Measurements from ENCODE around the gene HNRNPH2.

The HNRNPH2 gene

DNA sequence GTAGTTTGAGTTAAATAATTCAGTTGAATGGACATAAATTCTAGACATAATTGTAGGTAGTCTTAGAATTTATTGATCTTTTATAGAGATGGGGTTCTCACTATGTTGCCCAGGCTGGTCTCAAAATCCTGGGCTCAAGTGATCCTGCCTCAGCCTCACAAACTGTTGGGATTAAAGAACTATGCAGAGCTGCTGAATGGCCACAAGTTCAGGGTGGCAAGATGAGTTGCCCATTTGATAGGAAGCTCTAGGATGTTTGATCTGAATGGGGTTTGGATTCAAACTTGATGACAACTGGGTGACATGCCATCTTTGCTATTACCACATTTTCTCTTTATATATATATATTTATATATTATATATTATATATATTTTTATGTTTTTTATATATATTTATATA, 13.7 kb upstream of the HNRNPH2 start:
- TF ChIP-seq, protein P1, sequence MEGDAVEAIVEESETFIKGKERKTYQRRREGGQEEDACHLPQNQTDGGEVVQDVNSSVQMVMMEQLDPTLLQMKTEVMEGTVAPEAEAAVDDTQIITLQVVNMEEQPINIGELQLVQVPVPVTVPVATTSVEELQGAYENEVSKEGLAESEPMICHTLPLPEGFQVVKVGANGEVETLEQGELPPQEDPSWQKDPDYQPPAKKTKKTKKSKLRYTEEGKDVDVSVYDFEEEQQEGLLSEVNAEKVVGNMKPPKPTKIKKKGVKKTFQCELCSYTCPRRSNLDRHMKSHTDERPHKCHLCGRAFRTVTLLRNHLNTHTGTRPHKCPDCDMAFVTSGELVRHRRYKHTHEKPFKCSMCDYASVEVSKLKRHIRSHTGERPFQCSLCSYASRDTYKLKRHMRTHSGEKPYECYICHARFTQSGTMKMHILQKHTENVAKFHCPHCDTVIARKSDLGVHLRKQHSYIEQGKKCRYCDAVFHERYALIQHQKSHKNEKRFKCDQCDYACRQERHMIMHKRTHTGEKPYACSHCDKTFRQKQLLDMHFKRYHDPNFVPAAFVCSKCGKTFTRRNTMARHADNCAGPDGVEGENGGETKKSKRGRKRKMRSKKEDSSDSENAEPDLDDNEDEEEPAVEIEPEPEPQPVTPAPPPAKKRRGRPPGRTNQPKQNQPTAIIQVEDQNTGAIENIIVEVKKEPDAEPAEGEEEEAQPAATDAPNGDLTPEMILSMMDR (IDR thresholded peaks at IDR 0.05; ENCODE audit: borderline replicate concordance, insufficient read depth, low read depth, low read length), result no peak

DNA sequence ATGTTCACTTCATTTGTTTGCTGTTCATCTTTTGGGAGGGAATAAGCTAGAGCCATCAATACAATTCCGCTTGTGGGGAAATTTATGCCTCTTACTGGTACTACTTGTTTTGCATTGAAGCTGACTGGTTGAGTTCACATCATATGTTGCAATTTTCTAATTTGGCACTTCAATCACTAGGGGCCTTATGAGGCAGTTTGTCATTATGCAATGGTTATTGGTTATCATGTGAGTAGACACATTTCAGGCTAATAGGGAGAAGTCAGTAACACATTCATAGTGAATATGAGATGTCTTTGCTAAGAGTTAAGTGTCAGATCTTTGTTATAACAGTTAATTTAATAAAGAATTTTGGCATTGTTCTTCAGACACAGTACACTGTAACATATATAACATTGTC, 12.2 kb upstream of the HNRNPH2 start:
- no peak overlapping the region for H3K4me3 ChIP-seq (ENCODE audit: low read depth, low read length)
- TF ChIP-seq, protein P1 (IDR thresholded peaks at IDR 0.05; ENCODE audit: borderline replicate concordance, insufficient read depth, low read depth, low read length), result no peak

More for the DNA sequence above, 13.7 kb upstream of the HNRNPH2 start:
- no peak overlapping the region for H3K4me3 ChIP-seq (ENCODE audit: low read depth, low read length)

DNA sequence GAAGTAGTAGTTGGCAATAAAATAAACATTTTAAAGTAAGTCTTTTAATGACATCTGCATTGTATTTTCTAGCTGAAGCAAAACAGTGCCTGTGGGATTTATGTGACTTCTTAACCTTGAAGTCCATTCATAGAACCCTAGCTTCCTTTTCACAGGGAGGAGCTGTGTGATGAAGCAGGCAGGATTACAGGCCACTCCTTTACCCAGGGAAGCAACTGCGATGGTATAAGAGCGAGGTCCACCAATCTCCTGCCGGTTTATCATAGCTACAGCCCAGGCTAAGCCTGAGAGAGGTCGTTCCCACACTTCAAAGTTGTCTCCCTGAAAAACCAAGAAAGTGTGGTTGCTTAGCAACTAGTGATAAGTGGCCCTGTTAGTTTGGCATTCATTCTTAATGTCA, 10.2 kb upstream of the HNRNPH2 start:
- TF ChIP-seq, protein P1 (IDR thresholded peaks at IDR 0.05; ENCODE audit: borderline replicate concordance, insufficient read depth, low read depth, low read length), result no peak

GRCh38 chrX:101398694-101399093, 9.3 kb upstream of the HNRNPH2 start:
- TF ChIP-seq, protein P1 (IDR thresholded peaks at IDR 0.05; ENCODE audit: borderline replicate concordance, insufficient read depth, low read depth, low read length), result no peak
- no peak overlapping the region for H3K4me3 ChIP-seq (ENCODE audit: low read depth, low read length)

More for the DNA sequence above, 10.2 kb upstream of the HNRNPH2 start:
- no peak overlapping the region for H3K4me3 ChIP-seq (ENCODE audit: low read depth, low read length)

DNA sequence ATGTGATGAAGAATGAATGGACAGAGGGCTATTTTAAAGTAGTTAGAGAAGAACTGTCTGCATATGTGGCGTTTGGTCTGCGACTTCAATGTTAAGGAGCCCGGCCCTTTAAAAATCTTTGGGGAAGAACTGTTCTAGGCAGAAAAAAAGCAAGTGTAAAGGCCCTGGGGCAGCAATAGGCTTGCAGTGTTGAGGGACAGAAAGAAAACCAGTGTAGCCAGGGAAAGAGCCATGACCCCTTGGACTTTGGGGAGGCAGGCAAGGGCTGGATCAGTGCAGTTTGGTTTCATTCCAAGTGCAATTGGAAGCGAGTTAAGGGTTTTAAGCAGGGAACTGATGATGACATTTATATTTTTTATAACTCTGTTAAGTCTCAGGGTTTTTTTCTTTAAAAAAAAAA, 8.2 kb upstream of the HNRNPH2 start:
- TF ChIP-seq, protein P1 (IDR thresholded peaks at IDR 0.05; ENCODE audit: borderline replicate concordance, insufficient read depth, low read depth, low read length), result no peak
- no peak overlapping the region for H3K4me3 ChIP-seq (ENCODE audit: low read depth, low read length)

DNA sequence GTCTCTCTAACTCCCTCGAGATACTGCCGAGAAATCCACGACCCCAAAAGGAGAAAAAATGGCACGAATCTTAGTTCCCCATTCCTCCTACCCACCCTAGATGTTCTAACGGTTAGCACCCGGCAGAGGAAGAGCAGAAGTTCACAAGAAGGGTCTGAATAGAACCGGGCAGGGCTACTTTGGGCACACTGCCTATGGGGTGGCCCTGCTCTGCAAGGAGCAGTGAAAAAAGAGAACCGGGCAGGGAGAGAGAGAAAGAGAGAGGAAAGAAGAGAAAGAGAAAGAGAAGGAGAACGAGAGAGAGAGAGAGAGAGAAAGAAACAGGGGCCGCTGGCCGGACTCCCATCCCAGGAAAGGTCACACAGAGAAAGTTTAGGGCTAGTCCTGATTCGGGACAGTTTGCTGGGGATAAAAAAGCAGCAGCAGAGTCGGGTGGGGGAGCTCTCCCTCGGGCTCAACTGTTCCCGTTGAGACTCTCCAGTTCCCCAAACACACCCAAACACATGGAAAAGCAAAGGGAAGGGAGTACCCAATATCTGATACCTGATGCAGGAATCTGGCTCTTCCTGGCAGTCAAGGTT, 765 bp upstream of the HNRNPH2 start:
- TF ChIP-seq, protein P1 (IDR thresholded peaks at IDR 0.05; ENCODE audit: borderline replicate concordance, insufficient read depth, low read depth, low read length), result no peak
- H3K4me3 ChIP-seq (ENCODE audit: low read depth, low read length), result peak overlapping the region; percentile 82

DNA sequence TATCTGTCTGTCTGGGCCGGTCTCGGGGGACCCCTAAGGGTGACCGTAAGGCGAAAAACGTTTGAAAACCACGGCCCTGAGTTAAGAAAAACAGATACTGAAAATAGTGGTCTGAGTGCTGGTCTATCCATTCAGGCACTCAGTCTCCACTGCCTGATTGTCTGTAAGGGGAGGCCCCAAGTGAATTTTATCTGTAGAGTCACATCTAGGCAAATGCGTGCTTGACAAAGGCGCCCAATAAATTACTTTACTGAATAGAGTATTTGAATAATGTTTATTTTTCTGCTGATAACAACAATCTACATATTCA, 465 bp downstream of the HNRNPH2 start:
- TF ChIP-seq, protein P1 (IDR thresholded peaks at IDR 0.05; ENCODE audit: borderline replicate concordance, insufficient read depth, low read depth, low read length), result no peak
- peak overlapping the region; percentile 59 for H3K4me3 ChIP-seq (ENCODE audit: low read depth, low read length)

Measured in GM12875 (cell line).